ENCODE results near the gene SCN3B.

SCN3B gene

DNA sequence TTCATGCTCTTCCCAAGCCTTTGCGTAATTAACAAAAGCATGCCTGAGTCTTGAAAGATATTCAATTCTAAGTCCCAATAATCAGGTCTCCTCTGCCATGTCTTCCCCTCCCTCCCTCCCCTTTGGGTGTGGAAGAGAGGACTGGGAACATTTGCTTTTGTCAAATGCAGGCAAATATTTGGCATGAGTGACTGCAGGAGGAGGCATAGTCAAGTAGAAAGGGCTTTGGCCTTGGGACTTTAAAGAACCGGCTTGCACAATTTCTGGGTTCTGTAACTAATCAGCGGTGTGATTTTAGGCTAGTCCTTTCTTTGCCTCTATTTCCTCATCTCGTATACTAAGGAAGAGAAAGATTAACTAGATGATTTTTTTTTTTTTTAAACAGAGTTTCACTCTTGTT, 59.5 kb downstream of the SCN3B start:
- DNase-seq = no peak

GRCh38 chr11:123594188-123594901, 60.1 kb downstream of the SCN3B start:
- no peak for DNase-seq

GRCh38 chr11:123593570-123593969, 60.9 kb downstream of the SCN3B start:
- DNase-seq = no peak

DNA sequence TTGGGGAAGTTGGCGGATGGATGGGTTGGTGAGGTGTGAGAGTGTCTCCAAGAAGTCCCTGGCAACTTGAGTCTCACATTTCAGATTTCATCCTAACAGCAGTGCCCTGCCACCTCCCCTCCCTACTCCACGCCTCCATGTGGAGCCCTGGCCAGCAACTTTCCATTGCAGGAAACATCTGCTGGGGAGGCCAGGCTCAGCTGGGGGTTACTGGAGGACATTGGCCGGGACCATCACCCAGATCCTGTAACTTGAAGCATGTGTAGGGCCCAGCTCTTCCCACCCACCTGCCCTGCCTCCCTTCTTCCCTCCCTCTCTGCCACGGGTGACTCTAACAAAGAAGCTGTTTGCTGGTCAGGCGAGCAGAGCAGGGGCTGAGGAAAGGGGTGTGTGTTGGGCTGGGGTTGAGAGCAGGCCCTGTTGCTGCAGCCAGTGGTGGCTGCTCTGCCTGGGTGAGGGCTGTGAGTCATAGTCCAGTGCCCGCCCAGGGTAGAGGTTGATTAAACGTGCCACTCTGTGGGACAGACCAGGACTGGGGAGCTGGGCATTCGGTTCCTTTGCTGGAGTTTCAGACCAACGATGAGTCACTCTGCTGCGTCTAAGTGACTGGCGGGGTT, 64.0 kb downstream of the SCN3B start:
- DNase-seq = no peak

GRCh38 chr11:123588864-123589262, 65.6 kb downstream of the SCN3B start:
- DNase-seq = no peak

DNA sequence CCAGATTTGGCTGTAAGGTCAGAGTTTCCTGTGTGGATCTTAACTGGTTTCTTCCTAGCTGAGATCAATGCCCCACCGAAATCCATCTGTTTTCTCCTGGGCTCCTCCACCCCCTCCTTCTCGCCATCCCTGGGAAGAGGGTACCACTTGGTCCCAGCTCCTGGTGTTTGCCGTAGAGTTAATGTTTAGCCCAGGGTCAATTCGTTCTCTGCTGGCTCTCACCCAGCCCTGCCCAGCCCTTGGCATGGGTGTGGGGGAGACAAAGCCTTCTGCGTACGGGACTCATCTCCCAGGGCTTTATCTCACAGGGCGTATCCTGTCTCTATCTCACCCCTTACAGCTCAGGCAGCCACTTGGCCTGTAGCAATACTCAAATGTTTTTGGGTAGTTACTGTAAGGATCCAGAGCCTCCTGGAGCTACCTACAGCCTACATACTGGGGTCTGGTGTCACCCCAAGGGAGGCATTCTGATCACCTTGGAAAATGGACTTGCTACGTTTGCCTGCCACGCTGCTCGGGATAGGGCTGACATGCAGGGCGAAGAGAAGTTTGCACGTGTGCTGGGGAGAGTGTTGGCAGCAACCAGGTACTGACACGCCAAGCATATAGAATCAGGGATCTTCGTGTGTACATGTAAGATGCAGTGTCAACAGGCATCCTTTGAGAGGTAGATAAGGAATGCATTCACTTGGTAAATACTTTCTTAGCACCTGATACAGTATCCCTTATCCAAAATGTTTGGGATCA, 66.1 kb downstream of the SCN3B start:
- no peak for DNase-seq

DNA sequence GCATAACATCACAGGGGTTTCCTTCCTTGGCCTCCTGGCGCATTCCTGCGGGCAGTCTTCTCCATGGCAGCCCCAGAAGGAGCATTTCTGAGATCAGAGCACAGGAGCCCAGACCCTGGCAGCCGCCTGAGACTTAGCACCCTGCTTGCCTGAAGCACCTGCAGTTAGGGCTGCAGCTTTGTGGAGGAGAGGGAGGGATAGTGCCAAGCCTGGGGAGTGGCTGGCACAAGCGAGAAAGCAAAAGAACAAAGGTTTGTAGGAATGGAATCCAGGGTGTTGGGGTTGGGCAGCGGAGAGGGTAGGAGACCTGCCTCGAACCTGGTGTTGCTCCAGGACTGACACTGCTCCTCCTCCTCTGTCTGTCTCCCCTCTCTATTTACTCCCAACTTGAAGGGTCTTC, 66.9 kb downstream of the SCN3B start:
- DNase-seq = no peak

DNA sequence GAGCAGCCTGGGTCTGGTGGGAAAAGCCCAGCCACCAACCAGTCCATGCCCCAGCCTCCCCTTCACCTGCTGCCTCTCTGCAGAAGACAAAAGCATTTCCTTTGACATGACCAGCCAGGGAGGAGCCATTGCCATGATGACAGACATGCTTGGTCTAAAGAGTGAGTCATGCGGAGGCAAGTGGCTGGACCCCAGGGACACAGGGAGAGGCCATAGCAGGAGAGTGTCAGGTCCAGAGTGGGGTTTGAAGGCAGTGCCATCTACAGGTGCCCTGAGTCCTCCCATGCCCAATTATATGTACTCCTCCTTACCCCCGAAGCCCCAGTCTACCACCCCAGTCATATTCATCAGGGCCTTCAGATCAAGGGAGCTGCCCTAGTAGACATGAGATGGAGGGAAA, 67.4 kb downstream of the SCN3B start:
- no peak for DNase-seq

DNA sequence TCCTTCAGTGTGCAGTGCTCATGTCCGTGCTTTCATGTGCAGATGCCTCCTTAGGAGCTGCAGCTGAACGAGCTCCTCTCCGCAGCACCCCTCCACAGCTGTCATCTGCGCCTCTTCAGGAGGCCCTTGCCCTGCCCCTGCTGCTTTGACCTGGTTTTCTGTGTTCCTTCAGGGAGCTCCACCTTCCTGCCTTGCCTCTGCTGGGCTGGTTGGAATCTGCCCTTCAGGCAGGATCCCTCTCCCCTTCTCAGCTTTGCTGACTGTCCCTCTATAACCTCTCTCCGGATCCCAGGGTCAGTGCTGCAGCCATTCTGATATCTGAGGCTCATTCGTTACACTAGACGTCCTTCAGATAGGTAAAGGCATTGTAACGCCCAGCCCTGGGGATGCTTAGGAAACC, 67.9 kb downstream of the SCN3B start:
- no peak for DNase-seq

- DNase-seq = no peak
These were observed 68.7 kb downstream of the SCN3B start for GRCh38 chr11:123585706-123586105.

DNA sequence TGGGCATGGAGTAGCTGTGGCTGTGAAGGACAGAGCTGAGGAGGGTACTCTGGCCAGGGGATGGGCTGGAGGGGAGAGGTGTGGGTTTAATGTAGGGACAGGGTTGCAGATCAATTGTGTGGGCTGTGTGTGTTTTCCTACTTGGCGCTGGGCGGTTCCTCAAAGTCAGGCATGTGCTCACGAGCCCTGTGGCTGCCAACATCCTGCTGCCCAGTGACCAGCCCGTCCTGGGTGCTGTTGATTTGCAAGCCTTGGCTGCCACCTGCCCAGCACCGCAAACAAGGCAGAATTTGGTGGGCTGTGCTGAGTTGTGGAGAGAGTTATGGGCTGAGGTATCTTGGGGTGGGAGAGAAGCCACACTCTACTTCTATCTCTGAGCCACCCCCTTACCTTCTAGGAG, 69.2 kb downstream of the SCN3B start:
- no peak for DNase-seq

DNA sequence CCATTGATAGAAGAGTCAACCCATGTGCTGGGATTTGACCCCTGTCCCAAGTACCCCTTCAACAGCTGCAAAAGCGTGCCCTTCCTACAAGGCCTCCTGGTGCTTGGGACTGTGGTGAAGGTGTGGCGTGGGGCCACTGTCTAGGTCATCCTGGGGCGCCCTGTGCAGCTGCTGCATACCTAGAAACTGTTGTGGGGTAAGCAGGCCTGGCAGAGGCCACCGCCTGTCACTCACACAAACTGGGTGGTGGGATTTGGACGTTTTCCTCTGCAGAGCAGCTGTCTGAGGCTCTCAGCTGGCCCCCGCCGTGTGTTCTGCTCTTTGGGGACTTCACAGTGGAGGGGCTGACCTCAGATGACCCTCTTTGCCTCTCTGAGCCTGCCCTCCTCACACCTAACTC, 69.7 kb downstream of the SCN3B start:
- no peak for DNase-seq

GRCh38 chr11:123584186-123584585, 70.2 kb downstream of the SCN3B start:
- no peak for DNase-seq

DNA sequence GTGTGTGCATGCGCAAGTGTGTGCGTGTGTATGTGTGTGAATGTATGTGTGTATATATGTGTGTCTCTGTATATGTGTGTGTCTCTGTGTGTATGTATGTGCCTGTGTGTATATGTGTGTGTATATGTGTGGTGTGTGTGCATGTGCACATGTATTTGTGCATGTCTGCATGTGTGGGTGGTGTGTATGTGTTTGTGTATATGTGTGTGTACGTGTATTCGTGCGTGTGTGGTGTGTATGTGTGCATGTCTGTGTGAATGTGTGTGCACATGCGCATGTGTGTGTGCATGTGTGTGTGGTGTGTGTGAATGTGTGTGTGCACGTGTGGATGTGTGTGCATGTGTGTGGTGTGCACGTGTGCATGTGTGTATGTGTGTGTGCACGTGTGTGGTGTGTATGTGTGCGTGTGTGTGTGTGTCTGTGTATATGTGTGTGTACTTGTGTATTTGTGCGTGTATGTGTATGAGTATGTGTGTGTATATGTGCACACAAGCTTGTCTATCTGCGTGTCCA, 71.4 kb downstream of the SCN3B start:
- DNase-seq = no peak

DNA sequence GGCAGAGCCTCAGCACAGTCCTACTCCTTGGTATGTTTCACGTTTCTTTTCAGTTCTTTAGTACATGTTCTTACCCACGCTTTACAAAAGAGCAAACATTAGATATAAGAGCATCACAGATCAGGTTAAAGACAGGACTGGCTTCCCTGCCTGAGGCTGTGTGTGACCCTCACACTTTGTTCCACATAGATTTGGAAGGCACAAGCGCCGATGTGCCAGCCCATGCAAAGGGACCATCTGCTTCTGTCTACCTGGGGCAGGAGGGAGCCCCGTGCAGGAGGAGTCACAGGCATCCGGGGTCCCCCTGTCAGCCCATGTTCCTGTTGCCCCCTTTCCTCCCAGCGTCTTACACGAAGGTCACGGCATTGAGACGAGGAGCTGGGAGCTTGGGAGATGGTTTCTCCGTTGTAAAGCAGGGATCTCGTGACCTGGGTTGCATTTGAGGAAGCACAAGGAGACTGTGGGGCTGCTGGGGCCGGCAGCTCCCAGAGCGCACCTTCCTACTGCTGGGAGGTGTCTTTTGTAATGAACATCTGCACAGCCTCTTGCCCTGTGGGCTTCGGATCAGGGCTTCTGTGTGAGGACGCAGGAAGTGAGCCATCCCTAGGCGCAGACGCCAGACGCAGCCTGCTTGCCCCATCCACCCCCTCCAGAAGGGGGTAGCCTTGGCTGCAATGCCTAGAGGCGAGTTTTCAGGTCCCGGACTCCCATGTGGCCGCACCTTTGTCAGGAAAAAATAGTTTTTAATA, 72.6 kb downstream of the SCN3B start:
- no peak for DNase-seq

DNA sequence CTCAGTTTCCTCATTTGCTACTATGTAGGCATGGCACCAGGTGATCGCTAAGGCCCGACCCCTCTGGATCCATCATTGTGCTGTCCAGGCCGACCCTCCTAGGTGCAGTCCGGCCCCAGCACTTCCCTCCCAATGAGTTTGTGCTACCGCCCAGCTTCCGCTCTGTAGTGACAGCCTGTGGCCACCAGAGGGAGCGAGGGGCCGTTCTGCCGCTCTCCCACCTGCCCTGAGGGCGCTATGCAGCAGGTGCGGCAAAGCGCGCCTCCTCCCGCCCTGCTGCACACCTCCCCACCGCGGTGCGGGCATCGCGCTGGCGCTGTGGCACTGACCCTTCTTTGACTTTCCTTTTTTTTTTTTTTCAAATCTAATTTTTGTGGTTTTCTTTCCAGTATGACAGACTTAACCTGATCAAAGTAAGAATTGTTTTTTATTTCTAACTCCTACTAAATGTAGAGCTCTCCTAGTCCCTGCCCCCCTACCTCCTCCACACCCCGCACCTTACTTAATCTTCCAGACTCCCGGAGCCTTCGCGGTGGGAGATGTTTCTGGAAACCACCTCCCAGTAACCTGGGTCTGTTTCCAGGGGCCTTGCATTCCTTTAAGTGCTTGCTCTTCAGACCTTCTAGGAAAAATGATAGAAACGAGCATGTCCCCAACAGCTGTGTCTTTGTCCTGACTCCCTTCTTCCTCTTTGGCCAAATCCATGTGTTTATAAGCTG, 73.7 kb downstream of the SCN3B start:
- peak; percentile 28 for DNase-seq

- no peak for DNase-seq
These were observed 74.3 kb downstream of the SCN3B start for GRCh38 chr11:123580137-123580536.

DNA sequence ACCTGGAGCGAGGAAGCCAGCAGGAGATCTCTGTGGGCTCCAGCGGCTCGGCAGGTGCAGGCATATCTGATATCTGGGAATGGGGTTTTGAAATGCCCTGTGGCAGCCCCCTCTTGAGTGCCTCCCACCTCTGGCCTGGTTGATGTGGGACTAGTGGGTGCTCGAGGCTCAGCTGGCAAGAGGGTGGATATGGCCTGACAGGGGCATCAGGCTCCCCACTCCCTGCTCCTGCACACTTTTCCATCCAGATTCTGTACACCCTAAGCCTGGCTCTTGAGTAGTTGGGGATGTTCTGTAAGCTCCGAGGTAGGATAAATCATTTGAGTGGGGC, 75.0 kb downstream of the SCN3B start:
- DNase-seq = no peak
